NB4 (cell line): ENCODE measurements around the gene THSD7A.

ENCODE experiments used
- POLR2A ChIP-seq: IDR thresholded peaks from 2 replicates; pipeline ENCODE4 v1.6.1; 2011; ENCODE audit warnings: mild to moderate bottlenecking; ENCODE audit not compliant: insufficient read length; ENCODE audit errors: extremely low read depth
- TF ChIP-seq, protein P1 (sequence below): IDR thresholded peaks from one replicate; pipeline ENCODE4 v1.5.1; 2012; ENCODE audit warnings: low read depth, low read length

DNA sequence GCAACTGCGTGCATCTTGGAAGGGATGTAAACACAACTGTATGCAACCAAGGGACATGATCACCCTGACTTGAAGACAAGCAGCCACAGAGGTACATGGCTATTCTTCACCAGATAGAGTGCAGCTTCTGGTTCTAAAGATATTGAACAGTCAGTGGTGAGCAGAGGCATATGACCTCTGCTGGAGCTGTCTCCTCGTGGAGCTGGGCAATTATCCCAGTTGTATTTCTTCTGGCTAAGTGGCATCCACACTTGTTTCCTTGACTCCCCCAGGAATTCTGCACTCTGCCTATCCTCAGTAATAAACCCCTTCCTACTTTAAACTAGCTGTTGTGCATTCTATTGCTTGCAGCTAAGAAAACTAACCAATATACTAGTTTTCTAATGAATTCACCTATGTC, 216.8 kb downstream of the THSD7A start:
- TF ChIP-seq POLR2A: no peak
- TF ChIP-seq, protein P1, sequence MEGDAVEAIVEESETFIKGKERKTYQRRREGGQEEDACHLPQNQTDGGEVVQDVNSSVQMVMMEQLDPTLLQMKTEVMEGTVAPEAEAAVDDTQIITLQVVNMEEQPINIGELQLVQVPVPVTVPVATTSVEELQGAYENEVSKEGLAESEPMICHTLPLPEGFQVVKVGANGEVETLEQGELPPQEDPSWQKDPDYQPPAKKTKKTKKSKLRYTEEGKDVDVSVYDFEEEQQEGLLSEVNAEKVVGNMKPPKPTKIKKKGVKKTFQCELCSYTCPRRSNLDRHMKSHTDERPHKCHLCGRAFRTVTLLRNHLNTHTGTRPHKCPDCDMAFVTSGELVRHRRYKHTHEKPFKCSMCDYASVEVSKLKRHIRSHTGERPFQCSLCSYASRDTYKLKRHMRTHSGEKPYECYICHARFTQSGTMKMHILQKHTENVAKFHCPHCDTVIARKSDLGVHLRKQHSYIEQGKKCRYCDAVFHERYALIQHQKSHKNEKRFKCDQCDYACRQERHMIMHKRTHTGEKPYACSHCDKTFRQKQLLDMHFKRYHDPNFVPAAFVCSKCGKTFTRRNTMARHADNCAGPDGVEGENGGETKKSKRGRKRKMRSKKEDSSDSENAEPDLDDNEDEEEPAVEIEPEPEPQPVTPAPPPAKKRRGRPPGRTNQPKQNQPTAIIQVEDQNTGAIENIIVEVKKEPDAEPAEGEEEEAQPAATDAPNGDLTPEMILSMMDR: no peak
